Measurements from ENCODE around the gene MFSD2A.
"Not testable (repeated sequence)": the region's sequence is repeated elsewhere in the genome, so short reads cannot be mapped to it uniquely, and the experiment has no call there.

Gene MFSD2A

DNA sequence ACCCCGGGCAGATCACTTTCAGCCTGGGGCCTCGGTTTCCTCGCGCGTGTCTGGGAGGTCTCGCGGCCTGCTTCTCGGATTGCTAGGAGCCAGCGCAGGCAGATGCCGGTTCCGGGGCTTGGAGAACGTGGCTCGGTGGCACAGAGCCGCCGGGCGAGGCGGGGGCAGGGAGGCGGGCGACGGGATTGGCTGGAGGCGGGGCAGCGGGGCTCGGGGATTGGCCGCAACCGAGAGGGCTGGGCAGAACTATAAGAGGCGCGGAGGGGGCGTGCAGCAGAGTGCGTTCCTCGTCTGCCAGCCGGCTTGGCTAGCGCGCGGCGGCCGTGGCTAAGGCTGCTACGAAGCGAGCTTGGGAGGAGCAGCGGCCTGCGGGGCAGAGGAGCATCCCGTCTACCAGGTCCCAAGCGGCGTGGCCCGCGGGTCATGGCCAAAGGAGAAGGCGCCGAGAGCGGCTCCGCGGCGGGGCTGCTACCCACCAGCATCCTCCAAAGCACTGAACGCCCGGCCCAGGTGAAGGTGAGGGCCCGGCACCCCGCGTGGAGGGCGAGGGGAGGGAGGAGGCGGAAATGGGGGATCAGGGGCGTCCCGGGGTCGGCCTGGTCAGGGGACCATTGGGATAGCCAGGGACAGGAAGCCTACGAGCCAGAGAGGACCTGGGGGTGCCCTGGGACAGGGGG, at the start of gene MFSD2A:
Gene MFSD2A (plus strand): TSS at position 276 of the 677 bp plus-strand sequence. CDS start 148 bp downstream, at position 424.
- DNase-seq (ENCODE audit: low spot score): peak; percentile 84

DNA sequence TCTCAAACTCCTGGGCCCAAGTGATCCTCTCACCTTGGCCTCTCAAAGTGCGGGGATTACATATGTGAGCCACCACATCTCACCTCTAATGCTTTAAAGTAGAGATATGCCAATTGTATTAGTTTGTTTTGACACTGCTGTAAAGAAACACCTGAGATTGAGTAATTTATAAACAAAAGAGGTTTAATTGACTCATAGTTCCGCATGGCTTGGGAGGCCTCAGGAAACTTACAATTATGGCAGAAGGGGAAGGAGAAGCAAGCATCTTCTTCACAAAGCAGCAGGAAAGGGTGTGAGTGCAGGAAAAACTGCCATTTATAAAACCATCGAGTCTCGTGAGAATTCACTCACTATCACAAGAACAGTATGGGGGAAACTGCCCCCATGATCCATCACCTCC, 49.8 kb upstream of the MFSD2A start:
- no peak for DNase-seq (ENCODE audit: low spot score)

DNA sequence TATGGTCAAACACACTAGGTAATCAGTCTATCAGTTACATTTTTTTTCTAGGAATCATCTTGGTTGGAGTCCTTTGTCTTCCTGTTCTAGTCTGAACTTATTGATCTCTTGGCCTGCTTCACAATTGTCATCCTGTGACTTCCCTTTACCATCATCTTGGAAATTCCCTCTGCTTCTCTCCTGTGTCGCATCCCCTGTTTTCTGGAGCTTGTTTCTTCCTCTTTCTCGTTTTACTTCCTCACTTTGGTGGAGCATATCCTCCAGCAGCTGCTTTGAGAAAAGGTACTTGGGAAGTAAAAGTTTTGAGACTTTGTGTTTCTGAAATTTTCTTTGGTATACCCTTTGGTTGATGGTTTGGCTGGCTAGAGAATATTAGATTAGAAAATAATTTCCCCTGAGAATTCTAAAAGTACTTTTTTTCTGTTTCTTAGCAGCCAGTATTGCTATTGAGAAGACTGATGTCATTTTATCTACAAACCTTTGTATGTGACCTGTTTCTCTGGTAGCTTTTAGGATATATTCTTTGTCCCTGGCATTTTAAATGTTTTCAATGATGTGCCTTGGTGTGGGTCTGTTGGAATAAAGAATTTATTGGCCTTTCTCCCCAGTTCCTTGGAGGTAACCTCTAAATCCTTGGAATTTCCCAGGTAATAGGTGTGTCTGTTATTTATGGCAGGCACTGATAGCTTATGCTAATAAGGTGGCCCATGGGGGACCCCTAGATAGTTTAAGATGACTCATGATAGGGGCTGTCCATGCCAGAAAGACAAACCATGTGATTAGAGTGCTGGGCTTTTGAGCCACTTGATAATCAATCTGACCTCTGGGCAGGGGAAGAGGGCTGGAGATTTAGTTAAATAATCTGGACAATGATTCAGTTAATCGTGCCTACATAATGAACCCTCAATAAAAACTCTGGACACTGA, 47.2 kb upstream of the MFSD2A start:
- no peak for DNase-seq (ENCODE audit: low spot score)

DNA sequence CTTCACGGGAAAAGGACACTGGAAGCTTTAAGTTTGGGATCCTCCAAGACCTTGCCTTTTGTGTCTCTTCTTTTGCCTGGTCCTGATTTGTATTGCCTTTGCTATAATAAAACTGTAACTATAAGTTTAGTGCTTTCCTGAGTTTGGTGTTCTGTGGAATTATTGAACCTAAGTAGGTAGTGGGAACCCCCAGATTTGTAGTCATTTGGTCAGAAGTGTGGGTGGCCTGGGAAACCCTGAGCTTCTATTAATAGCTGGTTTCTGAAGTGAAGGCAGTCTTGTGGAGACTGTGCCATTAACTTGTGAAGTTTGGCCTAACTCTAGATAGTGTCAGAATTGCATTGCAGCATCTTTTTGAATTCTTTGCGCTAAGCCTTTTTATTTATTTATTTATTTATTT, 46.4 kb upstream of the MFSD2A start:
- DNase-seq (ENCODE audit: low spot score): no peak

DNA sequence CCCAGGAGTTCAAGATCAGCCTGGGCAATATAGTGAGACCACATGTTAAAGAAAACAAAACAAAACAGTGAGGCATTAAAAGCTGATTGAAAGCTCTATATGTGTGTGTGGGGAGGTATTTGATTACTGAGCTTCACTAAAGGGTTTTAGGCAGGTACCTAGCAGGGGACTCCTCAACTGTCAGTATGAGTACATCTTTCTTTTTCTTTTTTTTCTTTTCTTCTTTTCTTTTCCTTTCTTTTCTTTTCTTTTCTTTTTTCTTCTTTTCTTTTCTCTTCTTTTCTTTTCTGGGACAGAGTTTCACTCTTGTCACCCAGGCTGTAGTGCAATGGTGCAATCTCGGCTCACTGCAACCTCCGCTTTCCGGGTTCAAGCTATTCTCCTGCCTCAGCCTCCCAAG, 44.7 kb upstream of the MFSD2A start:
- DNase-seq (ENCODE audit: low spot score): no peak

DNA sequence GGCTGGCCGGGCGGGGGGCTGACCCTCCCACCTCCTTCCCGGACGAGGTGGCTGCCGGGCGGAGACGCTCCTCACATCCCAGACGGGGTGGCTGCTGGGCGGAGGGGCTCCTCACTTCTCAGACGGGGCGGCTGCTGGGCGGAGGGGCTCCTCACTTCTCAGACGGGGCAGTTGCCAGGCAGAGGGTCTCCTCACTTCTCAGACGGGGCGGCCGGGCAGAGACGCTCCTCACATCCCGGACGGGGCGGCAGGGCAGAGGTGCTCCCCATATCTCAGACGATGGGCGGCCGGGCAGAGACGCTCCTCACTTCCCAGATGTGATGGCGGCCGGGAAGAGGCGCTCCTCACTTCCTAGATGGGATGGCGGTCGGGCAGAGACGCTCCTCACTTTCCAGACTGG, 41.8 kb upstream of the MFSD2A start:
- DNase-seq (ENCODE audit: low spot score): not testable (repeated sequence)

DNA sequence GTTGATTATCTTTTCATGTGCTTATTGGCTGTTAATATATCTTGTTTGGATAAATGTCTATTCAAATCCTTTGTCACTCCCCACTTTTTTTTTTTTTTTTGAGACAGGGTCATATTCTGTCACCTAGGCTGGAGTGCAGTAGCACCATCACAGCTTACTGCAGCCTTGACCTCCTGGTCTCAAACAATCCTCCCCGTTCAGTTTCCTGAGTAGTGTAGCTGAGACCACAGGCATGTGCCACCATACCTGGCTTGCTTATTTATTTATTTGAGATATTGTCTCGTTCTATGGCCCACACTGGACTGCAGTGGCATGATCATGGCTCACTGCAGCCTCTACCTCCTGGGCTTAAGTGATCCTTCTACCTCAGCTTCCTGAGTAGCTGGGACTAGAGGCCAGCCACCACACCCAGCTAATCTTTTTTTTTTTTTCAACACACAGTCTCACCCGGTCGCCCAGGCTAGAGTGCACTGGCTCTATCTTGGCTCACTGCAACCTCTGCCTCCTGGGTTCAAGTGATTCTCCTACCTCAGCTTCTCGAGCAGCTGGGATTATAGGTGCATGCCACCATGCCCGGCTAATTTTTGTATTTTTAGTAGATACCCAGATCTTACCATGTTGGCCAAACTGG, 39.3 kb upstream of the MFSD2A start:
- no peak for DNase-seq (ENCODE audit: low spot score)

DNA sequence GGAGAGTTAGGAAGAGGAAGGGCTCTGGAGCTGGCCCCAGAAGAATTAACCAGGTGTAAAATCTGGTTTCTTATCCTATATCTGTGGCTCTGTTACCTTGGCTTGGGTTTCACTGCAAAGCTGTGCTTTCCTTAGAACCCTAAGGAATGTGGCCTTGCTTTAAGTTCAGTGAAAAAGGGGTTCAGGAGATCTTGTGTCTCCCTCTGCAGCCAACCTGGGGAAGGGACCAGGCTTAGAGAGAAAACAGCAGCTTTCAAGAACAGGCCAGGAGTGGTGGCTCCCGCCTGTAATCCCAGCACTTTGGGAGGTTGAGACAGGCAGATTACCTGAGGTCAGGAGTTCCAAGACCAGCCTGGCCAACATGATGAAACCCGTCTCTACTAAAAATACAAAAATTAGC, 37.1 kb upstream of the MFSD2A start:
- DNase-seq (ENCODE audit: low spot score): no peak

DNA sequence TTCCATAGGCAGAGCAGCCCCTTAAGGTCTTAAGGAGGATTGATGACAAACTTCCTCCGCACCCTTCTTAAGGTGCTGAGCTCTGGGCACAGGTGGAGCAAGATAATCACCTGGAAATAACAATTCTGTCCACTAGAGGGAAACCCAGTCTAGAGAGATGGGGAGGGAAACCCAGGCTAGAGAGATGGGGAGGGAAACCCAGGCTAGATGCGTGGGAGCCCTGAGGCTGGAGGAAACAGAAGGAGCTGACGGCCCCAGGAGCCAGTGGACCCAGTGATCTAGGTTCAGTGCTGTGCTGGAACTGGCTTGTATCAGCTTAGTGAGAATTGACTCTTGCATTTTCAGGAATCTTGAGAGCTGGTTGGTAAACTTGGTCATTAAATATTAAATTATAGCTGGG, 35.4 kb upstream of the MFSD2A start:
- DNase-seq (ENCODE audit: low spot score): peak; percentile 62

DNA sequence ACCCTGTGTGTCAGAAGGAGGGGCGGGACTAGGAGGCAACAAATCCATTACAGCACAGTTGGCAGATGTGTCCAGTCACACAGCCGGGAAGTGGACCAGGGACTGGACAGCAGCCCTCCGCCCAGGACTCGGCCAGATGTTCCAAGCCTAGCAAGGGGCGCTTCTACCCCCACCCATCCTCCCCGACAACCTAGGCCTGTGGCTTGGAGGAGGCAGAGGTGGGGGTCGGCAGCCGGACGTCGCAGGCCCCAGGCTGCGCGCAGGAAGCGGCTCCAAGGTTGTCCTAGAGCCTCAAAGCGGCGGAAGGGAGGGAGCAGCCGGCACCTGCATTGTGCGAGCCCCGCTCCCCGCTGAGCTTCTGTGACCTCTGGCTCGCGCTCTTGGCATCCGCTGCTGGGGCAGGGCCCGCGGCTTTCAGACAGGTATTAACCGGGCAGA, 32.7 kb upstream of the MFSD2A start:
- no peak for DNase-seq (ENCODE audit: low spot score)

DNA sequence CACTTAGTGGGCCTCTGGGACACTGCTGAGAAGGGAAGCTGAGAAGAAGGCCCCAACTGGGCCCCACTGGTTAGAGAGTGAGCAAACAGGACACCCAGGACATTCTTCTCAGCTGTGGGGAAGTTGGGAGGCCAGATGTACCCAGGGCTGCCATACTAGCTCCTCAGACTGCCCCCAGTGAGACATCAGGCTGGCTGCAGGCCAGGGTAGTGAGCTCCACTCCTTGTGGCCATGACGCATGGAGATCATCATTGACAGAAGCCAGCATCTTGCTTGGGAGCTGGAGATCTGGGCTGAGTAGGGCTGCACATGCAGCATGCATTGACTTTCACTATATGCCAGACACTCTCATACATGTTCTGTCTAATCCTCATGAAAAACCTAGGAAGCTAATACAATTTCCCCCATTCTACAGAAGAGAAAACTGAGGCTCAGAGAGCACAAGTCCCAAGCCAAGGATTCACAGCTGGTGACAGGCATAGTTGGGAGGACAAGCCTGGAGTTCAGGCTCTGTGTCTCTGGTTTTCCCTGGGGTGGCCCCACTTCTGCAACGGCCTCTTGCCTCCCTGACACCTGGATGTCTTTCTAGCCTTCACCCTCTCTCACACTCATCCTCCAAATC, 29.1 kb upstream of the MFSD2A start:
- DNase-seq (ENCODE audit: low spot score): no peak

DNA sequence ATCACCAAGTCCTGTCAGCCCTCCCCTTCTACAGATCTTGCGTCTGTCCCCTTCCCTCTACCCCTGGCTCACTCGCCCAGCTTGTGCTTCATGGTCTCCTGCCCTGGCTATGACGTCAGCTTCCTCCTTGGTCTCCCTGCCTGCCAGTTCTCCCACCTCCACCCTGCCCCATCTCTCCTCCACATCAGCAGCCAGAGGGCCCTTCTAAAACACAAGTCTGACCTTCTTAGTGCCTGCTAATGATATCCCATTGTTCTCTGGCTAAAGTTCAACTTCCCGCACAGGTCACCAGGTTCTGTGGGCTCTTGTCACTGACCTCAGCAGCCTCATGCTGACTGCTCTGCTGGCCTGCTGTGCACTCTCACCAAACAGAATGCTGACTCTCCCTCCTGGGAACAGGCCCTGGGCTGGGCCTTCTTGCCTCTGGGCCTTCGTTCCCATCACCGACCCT, 28.6 kb upstream of the MFSD2A start:
- DNase-seq (ENCODE audit: low spot score): no peak

DNA sequence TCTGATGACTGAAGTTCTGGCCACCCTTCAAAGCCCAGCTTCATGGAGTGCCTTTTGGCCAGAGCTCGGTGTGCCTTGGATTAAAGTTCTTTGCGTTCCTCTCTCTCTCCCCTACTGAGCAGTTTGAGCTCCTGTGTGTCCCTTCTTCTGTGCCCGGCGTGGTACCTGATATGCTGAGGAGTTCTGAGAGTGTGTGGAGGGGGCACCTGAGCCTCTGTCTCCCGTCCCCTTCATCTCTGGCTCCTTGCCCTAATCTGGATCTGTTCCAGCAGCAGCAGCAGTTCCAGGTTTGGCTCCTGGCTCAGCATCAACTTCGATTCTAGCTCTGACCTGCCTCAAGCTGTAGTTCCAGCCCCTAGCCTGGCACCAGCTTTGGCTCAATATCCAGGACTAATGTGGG, 28.1 kb upstream of the MFSD2A start:
- DNase-seq (ENCODE audit: low spot score): no peak

DNA sequence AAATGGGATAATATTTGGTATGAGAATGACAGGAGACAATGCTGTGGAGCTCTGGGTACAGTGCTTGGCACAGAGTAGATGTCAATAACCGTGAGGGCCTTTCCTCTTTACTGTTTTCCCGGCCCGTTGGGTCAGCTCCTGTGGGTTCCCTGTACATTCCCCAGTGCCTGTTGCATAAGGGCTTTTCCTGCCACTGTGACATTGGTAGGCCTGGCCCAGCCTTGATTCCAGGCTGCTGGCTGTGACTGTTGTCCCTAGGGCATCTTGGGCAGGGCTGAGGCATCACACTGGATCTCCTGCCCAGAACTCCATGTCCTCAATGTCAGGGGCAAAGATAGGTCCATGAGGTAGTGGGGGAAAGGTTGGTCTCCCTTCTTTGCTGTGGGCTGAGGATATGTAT, 27.4 kb upstream of the MFSD2A start:
- no peak for DNase-seq (ENCODE audit: low spot score)

DNA sequence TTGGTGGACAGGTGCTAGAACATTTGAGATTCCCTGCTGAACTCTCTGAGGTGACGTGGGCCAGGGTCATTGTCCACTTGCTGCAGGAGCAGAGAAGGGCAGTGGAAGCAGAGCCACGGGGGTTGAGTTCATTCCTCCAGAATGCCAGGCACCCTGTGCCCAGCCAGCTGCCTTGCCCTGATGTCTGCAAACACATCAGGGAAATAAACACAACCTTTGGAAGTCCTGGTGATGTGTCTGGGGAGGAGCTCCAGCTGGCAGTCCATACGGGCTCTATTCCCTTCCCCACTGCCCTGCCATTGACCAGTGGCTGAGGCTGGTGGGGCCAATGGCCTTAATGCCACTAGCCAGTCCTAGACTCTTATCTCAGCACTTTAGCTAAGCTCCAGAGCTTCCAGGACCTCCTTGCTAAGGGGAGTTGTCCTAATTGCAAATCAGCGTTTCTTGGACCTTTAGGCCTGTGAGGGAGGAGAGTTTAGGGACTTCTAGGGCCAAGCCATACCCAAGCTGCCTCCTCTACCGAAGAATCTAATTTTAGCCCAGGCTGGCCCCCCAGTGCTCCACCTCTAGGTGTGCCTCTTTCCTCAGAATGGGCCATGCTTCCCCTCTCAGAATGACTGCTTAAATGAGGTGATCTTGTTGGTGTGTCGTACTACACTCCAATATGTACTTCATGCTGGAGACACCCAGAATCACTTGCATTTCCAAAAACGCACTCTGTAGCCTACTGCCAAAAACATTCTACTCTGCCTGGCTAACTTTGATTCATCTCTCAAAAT, 25.9 kb upstream of the MFSD2A start:
- no peak for DNase-seq (ENCODE audit: low spot score)

DNA sequence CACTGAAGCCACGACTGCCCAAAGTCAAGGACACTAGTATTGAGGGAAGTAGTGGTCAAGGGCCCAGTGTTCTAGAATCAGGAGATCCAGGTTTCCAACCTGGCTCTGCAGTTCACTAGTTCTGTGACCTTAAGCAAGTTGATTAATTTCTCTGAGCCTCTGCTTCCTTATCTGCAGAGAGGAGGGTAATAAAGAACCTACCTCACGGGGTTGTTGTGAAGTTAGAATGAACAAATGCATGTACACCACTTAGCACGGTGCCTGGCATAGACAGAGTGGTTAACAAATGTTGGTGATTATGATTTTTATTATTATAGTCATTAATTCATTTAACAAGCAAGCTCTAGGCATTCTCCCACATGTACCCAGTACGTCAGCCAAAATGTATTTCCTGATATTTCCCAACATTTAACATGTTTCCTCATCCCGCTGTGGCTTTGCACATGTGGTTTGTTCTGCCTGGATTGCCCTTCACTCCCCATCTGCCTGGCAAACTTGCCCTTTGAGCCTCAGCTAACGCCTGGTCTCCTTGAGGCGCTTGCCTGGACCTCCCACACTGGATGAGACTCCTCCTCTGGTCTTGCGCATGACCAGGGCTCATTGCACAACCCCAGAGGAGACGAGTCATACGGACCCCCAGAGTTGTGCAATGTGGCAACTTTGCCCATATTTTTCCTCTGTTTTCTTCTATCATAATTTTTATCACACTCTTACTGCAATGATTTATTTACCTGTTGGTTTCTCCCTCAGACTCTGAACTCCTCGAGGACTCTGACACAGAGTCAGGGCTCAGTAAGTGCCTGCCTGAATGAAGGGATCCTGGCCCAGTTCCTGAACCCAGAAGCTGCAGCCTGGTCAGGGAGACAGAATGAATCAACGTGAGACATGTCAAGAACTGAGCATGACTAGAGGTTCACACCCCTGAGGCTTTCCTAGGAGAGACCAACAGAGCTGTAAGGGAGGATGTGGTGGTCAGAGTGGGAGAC, 20.7 kb upstream of the MFSD2A start:
- no peak for DNase-seq (ENCODE audit: low spot score)

DNA sequence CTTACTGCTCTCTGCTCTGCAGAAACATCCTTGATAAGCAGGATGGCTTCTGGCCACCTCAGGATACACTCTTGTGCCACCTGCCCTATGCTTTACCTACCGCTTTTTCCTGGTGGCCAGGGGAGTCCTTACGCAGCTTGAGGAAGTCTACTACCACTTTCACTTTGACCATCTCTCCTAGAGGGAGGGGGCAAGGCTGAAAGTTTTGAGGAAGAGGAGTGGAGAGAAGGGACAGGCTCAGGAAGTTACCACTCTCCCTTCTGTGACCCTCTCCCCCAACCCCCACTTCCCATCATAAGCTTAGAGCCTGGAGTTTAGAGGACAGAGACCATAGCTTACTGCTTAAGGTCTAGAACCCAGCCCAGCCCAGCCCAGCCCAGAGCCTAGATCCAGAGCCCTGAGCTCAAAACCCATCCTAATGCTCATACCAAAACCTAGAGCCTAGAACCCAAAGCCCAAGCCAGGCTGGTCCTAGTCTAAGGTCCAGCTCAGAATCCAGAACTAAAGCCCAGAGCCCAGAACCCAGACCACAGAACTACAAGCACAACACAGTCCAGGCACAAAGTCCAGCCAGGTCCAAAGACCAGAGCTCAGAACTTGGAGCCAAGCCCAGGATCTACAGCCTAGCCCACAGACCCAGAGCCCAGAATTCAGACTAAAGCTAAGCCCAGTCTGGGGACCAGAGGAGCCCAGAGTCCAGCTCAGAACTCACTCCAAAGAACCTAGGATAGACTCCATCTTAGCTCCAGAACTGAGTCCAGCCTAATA, 18.0 kb upstream of the MFSD2A start:
- DNase-seq (ENCODE audit: low spot score): no peak

DNA sequence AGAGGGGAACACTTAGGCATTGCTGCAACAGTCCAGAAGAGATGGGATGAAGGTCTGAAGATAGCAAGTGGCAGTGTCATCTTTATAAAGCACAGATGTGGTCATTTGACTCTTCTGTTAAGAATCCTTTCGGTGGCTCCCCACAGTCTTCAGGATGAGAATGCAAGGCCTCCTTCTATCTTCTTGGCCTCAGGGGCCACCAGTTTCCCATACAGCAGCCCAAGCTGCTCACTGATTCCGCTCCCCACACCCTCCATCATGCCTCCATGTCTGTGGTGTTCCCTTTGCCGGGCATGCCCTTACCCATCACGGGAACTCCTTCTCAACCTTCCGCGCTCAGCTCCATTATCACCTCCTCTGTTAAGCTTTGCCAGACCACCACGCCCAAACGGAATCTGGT, 16.1 kb upstream of the MFSD2A start:
- no peak for DNase-seq (ENCODE audit: low spot score)

DNA sequence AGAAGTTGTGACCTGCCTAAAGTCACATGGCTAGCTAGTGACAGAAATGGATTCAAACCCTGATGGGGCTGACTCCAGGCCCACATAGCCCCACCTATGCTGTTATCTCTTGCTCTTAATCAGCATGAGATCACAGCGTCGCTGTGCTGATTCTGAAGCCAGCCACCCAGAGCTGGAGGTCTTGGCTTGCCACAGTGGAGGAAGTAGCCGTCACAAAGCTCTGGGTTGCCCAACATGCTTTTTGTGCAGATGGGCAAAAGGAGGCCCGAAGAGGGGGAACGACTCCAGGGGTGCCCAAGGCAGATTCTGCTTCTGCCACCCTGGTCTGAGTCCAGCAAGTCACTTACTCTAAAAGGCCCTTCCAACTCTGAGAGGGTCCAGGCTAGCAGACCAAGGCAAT, 14.7 kb upstream of the MFSD2A start:
- DNase-seq (ENCODE audit: low spot score): no peak

All from CD4-positive, alpha-beta T cell treated with Interleukin-6 at 100 ng/mL for 8 hours (primary cell).